Natural killer cell (primary cell): ENCODE results near the gene CDC37. TPM values are rescaled to one million over a fixed set of nuclear protein-coding genes. Genes with fewer than 3 reads are reported as not detected.

Experiments used
- ATAC-seq, 3 donors: fragments of 150-1000 bp in 2 of 3; fragments of 200-7000 bp in 1 of 3; cut with Tn5 transposase; 1 replicate in 1 of 3; 2 replicates in 2 of 3; pipeline ENCODE4 v1.10.0; 2021; ENCODE audit warnings: mild to moderate bottlenecking in 2 of 3, moderate library complexity in 2 of 3
- DNase-seq, 2 donors: peaks; one replicate each; pipeline versions ENCODE4 v3.0.0 to v3.0.0-alpha.2; 2013 to 2021; ENCODE audit warnings: mixed read lengths in 1 of 2
- H3K27ac ChIP-seq: one replicate; pipeline ENCODE4 v1.5.1; 2013; ENCODE audit warnings: mild to moderate bottlenecking, low read length
- H3K27me3 ChIP-seq: one replicate; pipeline ENCODE4 v1.6.1; 2013; ENCODE audit warnings: low read length; ENCODE audit not compliant: control insufficient read depth, insufficient read depth
- H3K36me3 ChIP-seq: one replicate; pipeline ENCODE4 v1.6.1; 2013; ENCODE audit warnings: low read length; ENCODE audit not compliant: control insufficient read depth, insufficient read depth
- H3K4me1 ChIP-seq: one replicate; pipeline ENCODE4 v1.6.1; 2013; ENCODE audit warnings: low read length; ENCODE audit not compliant: control insufficient read depth, insufficient read depth
- H3K4me3 ChIP-seq: one replicate; pipeline ENCODE4 v1.5.1; 2013; ENCODE audit warnings: low read length
- H3K9me3 ChIP-seq: one replicate; pipeline ENCODE4 v1.6.1; 2013; ENCODE audit warnings: low read length; ENCODE audit not compliant: control insufficient read depth, insufficient read depth
- H3K27ac Mint-ChIP-seq, 2 donors: one replicate each; pipeline ENCODE4 v1.8.0; 2022; ENCODE audit warnings: mild to moderate bottlenecking in 2 of 2, mixed read lengths in 2 of 2, moderate library complexity in 1 of 2
- H3K27me3 Mint-ChIP-seq, 2 donors: one replicate each; pipeline ENCODE4 v1.8.0; 2022; ENCODE audit warnings: low read depth in 2 of 2, mixed read lengths in 2 of 2
- H3K36me3 Mint-ChIP-seq: one replicate; pipeline ENCODE4 v1.8.0; 2022; ENCODE audit warnings: mixed read lengths
- H3K4me1 Mint-ChIP-seq, 2 donors: one replicate each; pipeline ENCODE4 v1.8.0; 2022; ENCODE audit warnings: mixed read lengths in 2 of 2
- H3K4me3 Mint-ChIP-seq: one replicate; pipeline ENCODE4 v1.8.0; 2022; ENCODE audit warnings: mild to moderate bottlenecking, moderate library complexity, mixed read lengths
- H3K9me3 Mint-ChIP-seq, 2 donors: one replicate each; pipeline ENCODE4 v1.8.0; 2022; ENCODE audit warnings: mixed read lengths in 2 of 2
- CTCF ChIP-seq: fragments of 200-600 bp; IDR thresholded peaks from one replicate; pipeline ENCODE4 v1.8.0; 2022; ENCODE audit warnings: antibody characterized with exemption
- WGBS: methylation state at CpG from one replicate; pipeline ENCODE4 v1.1.7; 2013; ENCODE audit warnings: missing lambda C conversion rate; ENCODE audit not compliant: insufficient coverage; 5-methylcytosine and 5-hydroxymethylcytosine counted together
- intact Hi-C: fragments of 100-400 bp; cut with micrococcal nuclease; formaldehyde crosslinking; loops from one replicate; pipeline ENCODE4 v1.14.2; 2022
- total RNA-seq, 4 donors: library from RNA; stranded (reverse); fragments of 120-200 nt in 1 of 4; gene quantifications; one replicate each; pipeline versions ENCODE4 v1.2.3 to v1.2.4, GENCODE V29; 2013 to 2022

The CDC37 gene
- total RNA-seq, 3 donors from 2014 or later (not counting 1 experiment from before 2014, with no cell fraction given) = 211 to 242 (median 223) TPM

GRCh38 chr19:10363789-10364281 lies 39.5 kb downstream of the CDC37 start:
- intact Hi-C loops = no loop called here

GRCh38 chr19:10362259-10362658 lies 41.1 kb downstream of the CDC37 start:
- Mint-ChIP-seq H3K4me1 (no peaks in the 10 kb centered on the region), H3K4me3 (no peak overlapping the region), H3K36me3 (no peaks in the 10 kb centered on the region), H3K27ac (no peak overlapping the region), H3K9me3 (no peaks in the 10 kb centered on the region), H3K27me3 (no peaks in the 10 kb centered on the region)
- WGBS = 97% methylated on average over 18 of the region's 18 CpGs
- H3K4me1 ChIP-seq = no peaks in the 10 kb centered on the region
- intact Hi-C loops = no loop called here
- ATAC-seq = no peak
- DNase-seq = no peak
- no peak overlapping the region for H3K4me3 ChIP-seq
- no peaks in the 10 kb centered on the region for H3K27me3 ChIP-seq
- no peaks in the 10 kb centered on the region for H3K9me3 ChIP-seq
- H3K27ac ChIP-seq = no peak overlapping the region
- TF ChIP-seq CTCF = no peak
- H3K36me3 ChIP-seq = peaks cover 73% of the 10 kb centered on the region

More at GRCh38 chr19:10363789-10364281, 39.5 kb downstream of the CDC37 start:
- no peaks in the 10 kb centered on the region for H3K9me3 Mint-ChIP-seq
- H3K36me3 ChIP-seq = peaks cover 74% of the 10 kb centered on the region
- H3K27ac ChIP-seq = no peak overlapping the region
- WGBS = 89% methylated on average over 12 of the region's 12 CpGs
- H3K36me3 Mint-ChIP-seq = no peaks in the 10 kb centered on the region
- H3K4me1 Mint-ChIP-seq = no peaks in the 10 kb centered on the region
- no peaks in the 10 kb centered on the region for H3K4me1 ChIP-seq
- H3K4me3 ChIP-seq = no peak overlapping the region
- H3K27ac Mint-ChIP-seq = no peak overlapping the region
- DNase-seq (no peak), ATAC-seq (peak in 1 of 3 donors; percentile 65)
- H3K9me3 ChIP-seq = no peaks in the 10 kb centered on the region
- no peaks in the 10 kb centered on the region for H3K27me3 ChIP-seq
- H3K4me3 Mint-ChIP-seq = no peak overlapping the region
- TF ChIP-seq CTCF = no peak
- no peaks in the 10 kb centered on the region for H3K27me3 Mint-ChIP-seq

DNA sequence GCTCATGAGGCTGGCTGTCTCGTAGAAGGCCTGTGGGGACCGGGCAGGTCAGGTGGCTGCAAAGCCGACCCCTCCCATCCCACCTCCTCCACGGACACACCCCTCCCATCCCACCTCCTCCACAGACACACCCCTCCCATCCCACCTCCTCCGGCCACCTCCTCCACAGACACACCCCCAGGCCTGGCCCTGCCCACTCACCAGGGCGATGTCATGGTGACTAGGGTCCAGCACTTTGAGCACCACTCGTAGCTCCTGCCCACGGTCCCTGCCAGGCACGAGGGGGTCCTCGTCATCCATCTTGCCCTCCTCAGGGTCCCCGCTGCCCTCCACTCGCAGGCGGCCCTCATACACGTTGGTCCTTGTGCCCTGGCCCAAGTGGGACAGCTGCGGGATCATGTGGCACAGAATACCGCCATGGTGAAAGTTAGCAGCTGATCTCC lies 41.8 kb downstream of the CDC37 start:
- Mint-ChIP-seq H3K36me3 (no peaks in the 10 kb centered on the region), H3K27ac (no peak overlapping the region), H3K27me3 (no peaks in the 10 kb centered on the region), H3K9me3 (no peaks in the 10 kb centered on the region), H3K4me1 (no peaks in the 10 kb centered on the region), H3K4me3 (no peak overlapping the region)
- WGBS = 93% methylated on average over 16 of the region's 16 CpGs
- Histone ChIP-seq H3K27me3 (no peaks in the 10 kb centered on the region), H3K36me3 (peaks cover 68% of the 10 kb centered on the region), H3K4me3 (no peak overlapping the region), H3K27ac (no peak overlapping the region), H3K9me3 (no peaks in the 10 kb centered on the region), H3K4me1 (no peaks in the 10 kb centered on the region)
- ATAC-seq (peak in 1 of 3 donors; percentile 11), DNase-seq (no peak)
- no peak for TF ChIP-seq CTCF
- intact Hi-C loops = no loop called here

DNA sequence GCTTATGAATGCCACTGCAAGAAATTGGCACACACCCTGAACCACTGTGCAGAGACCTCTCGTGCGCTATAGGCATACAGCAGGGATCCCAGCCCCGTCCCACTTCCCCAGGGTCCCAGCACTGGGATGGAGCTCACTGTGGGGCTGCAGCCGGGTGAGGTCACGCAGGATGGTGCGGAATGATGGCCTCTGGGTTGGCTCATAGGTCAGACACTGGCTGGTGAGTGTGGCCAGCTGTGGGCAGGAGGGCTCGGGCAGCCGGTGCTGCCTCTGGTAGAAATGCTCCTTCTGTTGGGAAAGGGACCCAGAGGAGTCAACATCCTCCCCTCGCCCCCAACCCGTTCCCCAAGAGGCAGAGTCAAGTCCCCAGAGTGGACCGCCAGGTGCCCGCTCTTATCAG lies 46.9 kb downstream of the CDC37 start:
- WGBS = 98% methylated on average over 12 of the region's 12 CpGs
- H3K9me3 ChIP-seq = no peaks in the 10 kb centered on the region
- intact Hi-C loops = no loop called here

More for the DNA sequence above, 46.9 kb downstream of the CDC37 start:
- no peak overlapping the region for H3K27ac ChIP-seq
- no peaks in the 10 kb centered on the region for H3K4me1 ChIP-seq
- H3K36me3 ChIP-seq = peaks cover 53% of the 10 kb centered on the region
- no peak for TF ChIP-seq CTCF
- Mint-ChIP-seq H3K27me3 (no peaks in the 10 kb centered on the region), H3K4me3 (no peak overlapping the region), H3K36me3 (no peaks in the 10 kb centered on the region), H3K27ac (no peak overlapping the region), H3K4me1 (no peaks in the 10 kb centered on the region), H3K9me3 (no peaks in the 10 kb centered on the region)
- H3K27me3 ChIP-seq = no peaks in the 10 kb centered on the region
- no peak overlapping the region for H3K4me3 ChIP-seq
- DNase-seq (no peak), ATAC-seq (no peak)
